ENCODE data around the gene IMPACT.

IMPACT gene

GRCh38 chr18:24470805-24471204 lies 44.3 kb downstream of the IMPACT start:
- DNase-seq (ENCODE audit: low spot score), result no peak
- TF ChIP-seq CTCF (IDR thresholded peaks at IDR 0.05), result no peak
- Histone ChIP-seq H3K27ac (no peak overlapping the region), H3K4me3 (no peak overlapping the region)

GRCh38 chr18:24472591-24472990 lies 46.1 kb downstream of the IMPACT start:
- TF ChIP-seq CTCF (IDR thresholded peaks at IDR 0.05), result no peak
- H3K4me3 ChIP-seq, result no peak overlapping the region
- no peak overlapping the region for H3K27ac ChIP-seq

GRCh38 chr18:24474406-24474805 lies 47.9 kb downstream of the IMPACT start:
- DNase-seq (ENCODE audit: low spot score), result no peak
- Histone ChIP-seq H3K27ac (no peak overlapping the region), H3K4me3 (no peak overlapping the region)
- TF ChIP-seq CTCF (IDR thresholded peaks at IDR 0.05), result no peak

More at GRCh38 chr18:24472591-24472990, 46.1 kb downstream of the IMPACT start:
- DNase-seq (ENCODE audit: low spot score), result no peak

- DNase-seq (ENCODE audit: low spot score), result no peak
- no peak for TF ChIP-seq CTCF (IDR thresholded peaks at IDR 0.05)
- no peak overlapping the region for H3K4me3 ChIP-seq
- H3K27ac ChIP-seq, result no peak overlapping the region
These were observed 49.6 kb downstream of the IMPACT start for GRCh38 chr18:24475926-24476589.

- DNase-seq (ENCODE audit: low spot score), result no peak
- Histone ChIP-seq H3K27ac (no peak overlapping the region), H3K4me3 (no peak overlapping the region)
- TF ChIP-seq CTCF (IDR thresholded peaks at IDR 0.05), result no peak
These were observed 52.9 kb downstream of the IMPACT start for GRCh38 chr18:24479371-24479770.

- Histone ChIP-seq H3K4me3 (no peak overlapping the region), H3K27ac (no peak overlapping the region)
- TF ChIP-seq CTCF (IDR thresholded peaks at IDR 0.05), result no peak
- DNase-seq (ENCODE audit: low spot score), result no peak
These were observed 56.4 kb downstream of the IMPACT start for GRCh38 chr18:24482821-24483220.

GRCh38 chr18:24485681-24486080 lies 59.2 kb downstream of the IMPACT start:
- DNase-seq (ENCODE audit: low spot score), result no peak
- TF ChIP-seq CTCF (IDR thresholded peaks at IDR 0.05), result no peak
- Histone ChIP-seq H3K27ac (no peak overlapping the region), H3K4me3 (no peak overlapping the region)

Data from coronary artery (tissue), 2 donors.